ENCODE data around the gene SCP2.
"Not testable (repeated sequence)": the region's sequence is repeated elsewhere in the genome, so short reads cannot be mapped to it uniquely, and the experiment has no call there.

Gene SCP2

DNA sequence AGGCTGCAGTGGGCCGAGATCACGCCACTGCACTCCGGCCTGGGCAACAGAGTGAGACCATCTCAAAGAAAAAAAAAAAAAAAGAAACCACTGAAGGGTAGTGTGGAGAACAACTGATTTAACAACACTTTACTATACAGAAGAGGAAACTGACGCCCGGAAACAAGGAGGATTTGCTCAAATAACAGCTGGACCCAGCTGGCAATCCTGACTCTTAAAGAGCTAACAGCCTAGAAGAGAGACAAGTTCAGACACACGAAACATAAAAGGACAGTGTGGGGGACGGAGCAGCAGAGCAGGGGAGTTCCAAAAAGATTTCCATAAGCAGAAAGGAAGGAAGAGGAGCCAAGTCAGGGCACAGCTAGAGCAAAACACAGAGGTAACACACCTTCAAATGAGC is 9.9 kb upstream of the SCP2 start:
- no peak for DNase-seq

- no peak for DNase-seq
These were observed 9.5 kb upstream of the SCP2 start for GRCh38 chr1:52917581-52917980.

- no peak for DNase-seq
These were observed 8.9 kb upstream of the SCP2 start for GRCh38 chr1:52918201-52918600.

GRCh38 chr1:52919051-52919722 is 7.9 kb upstream of the SCP2 start:
- DNase-seq = no peak

GRCh38 chr1:52919723-52920483 is 7.2 kb upstream of the SCP2 start:
- DNase-seq = no peak

DNA sequence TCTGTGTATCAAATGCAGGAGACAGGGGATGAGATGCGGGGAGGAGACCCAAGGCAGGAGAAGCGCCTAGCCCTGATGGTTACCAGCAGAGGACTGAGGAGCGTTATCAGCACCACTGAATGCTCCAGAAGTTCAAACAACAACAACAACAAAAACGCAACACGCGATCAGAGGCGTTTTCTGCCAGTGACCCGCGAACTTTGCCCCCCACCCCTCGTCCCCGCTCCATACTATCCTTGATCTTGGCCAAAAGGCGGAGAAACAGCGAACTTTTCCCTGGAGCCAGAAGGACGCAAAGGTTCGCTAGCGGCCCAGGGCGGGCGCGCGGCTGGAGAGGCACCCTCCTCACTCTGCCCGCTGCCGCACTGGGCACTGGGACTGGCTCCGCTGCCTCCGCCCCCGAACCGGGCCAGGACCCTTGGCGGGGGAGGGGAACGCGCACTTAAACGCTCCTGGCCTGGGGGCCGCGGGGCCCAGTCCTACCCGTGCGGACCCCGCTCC is 6.2 kb upstream of the SCP2 start:
- DNase-seq = no peak

- no peak for DNase-seq
These were observed 1.5 kb upstream of the SCP2 start for GRCh38 chr1:52925571-52926005.

DNA sequence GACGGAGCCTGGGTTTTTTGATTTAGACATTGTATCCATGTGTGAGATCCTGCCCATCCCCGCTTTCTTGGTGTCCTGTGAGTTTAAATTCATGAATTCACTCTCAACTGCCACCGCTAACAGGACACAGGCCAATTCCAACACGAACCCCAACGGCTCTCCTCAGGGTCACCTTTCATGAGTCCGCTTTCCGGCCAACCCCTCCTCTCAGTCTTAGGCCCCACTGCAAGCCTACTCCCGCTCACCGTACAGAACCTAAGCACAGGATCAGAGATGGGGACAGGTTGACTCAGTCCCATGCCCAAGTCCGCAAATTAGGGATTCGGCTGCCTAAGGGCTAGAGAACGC is 238 bp upstream of the SCP2 start:
- no peak for DNase-seq

- DNase-seq = no peak
These were observed 934 bp downstream of the SCP2 start for GRCh38 chr1:52928015-52928404.

- no peak for DNase-seq
These were observed 1.9 kb downstream of the SCP2 start for GRCh38 chr1:52929019-52929418.

GRCh38 chr1:52937433-52938182 is 10.5 kb downstream of the SCP2 start:
- DNase-seq = no peak

GRCh38 chr1:52938183-52938451 is 11.0 kb downstream of the SCP2 start:
- DNase-seq = no peak

GRCh38 chr1:52943876-52944416 is 16.9 kb downstream of the SCP2 start:
- DNase-seq = no peak

DNA sequence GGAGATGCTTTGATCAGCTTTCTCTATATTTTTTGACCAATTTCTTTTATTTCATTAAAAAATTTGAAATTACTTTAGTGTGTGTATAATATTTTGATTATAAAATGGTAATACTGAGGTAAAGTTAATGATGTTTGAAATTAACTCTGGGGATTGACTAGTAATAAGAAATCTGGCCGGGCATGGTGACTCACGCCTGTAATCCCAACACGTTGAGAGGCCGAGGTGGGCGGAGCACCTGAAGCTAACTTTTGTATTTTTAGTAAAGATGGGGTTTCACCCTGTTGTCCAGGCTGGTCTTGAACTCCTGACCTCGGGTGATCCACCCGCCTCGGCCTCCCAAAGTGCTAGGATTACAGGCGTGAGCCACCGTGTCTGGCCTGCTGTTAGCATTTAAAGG is 17.5 kb downstream of the SCP2 start:
- no peak for DNase-seq

DNA sequence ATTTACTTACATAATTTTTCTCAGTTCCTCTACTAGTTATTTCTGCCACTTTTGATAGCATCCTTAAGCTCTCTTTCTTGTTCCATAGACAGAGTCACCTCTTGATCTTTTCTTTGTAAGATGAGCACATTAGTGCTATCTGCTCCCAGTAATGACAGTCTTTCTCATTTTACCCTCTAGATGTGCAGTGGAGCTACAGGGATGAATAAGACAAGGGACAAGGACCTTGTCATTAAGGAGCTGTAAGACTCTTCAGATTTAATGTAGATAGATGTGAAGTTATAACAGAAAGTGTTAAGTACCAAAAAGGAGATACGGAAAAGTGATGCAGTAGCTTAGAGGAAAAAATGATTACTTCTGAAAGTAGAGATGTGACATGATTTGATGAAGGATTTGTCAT is 20.4 kb downstream of the SCP2 start:
- no peak for DNase-seq

GRCh38 chr1:52949602-52950001 is 22.5 kb downstream of the SCP2 start:
- not testable (repeated sequence) for DNase-seq

- no peak for DNase-seq
These were observed 25.0 kb downstream of the SCP2 start for GRCh38 chr1:52952112-52952511.

DNA sequence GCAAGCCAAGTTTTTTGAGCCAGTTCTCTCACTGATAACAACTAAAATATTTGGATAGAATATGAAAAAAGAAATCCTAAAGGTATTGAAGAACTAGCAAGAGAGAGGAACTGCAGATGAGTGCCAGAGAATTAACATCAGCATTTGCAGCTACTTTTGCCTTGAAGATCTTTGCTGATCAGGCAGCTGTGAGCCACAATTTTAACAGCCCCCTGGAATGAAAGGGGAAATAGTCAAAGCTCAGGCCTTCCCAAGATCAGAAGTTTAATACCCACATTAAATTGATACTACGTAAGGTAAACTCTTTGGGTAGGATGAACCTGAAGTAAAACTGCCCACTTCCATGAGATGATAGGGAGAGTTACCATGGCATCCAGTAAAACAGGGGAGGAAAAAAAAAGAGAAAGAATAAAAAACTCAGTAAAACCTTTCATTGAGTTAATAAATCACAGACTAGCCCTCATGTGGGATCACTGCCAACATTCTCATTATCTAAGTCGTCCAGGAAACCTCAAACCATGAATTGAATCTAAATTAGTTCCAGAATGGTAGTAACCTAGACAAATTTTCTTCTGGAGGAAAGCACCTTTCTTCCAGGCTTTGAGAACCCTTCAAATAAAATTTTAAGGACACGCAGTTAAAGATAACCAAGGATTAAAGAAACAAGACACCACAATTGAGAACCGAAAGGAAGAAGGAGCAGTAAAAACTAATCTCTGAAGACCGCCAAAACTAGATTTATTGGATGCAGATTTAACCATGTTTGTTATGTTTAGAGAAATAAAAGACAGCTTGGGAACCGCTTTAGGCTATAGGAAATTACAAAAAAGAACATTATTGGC is 28.3 kb downstream of the SCP2 start:
- no peak for DNase-seq

DNA sequence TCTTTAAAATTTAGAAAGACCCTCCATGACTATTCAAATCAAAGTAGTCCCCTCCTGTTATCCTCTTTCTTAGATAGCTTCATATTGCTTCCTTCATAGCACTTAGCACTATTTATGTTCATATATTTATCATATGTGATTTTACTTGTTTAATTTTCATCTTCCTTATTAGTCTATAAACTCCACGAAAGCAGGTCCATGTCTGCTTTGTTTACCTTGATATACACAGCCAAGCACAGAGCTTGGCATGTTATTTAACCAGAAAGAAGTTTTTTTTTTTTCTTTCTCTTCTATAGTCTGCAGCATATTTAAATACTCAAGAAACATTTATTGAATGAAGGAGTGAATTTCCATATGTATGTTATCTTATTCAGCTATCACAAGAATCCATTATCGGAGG is 36.0 kb downstream of the SCP2 start:
- no peak for DNase-seq

DNA sequence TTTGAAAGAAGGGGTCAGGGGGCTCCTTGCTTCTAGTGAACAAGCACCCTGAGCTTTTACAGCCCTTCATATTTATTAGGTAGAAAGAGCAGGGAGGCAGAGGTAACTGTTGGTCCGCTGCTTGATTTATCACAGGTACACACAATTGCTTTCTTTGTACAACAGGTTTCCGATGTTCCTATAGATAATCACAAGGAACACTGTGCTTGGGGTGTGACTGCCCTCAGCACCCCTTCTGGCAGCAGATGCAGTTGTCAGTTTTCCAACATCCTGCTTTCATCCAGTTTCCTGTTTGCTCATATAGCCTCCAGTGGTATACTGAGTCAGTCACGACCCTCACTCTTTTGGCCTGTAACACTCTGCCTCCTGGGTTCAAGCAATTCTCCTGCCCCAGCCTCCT is 40.6 kb downstream of the SCP2 start:
- DNase-seq = no peak

- not testable (repeated sequence) for DNase-seq
These were observed 42.2 kb downstream of the SCP2 start for GRCh38 chr1:52969234-52969633.

DNA sequence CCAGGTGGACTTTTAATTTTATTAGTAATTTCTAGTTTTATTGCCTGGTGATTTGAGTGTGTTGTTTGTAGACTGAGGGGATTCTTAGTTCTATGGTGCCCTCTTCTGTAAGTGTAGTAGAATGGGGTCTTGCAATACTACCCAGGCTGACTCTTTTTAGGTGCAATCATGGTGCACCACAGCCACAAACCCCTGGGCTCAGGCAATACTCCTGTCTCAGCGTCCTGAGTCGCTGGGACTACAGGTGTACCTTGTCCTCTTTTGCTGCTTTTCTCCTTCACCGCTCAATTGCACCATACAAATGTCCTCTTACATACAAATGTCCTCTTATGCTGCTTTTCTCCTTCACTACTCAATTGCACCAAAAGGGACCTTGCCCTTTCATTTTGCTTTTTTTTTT is 43.1 kb downstream of the SCP2 start:
- no peak for DNase-seq

DNA sequence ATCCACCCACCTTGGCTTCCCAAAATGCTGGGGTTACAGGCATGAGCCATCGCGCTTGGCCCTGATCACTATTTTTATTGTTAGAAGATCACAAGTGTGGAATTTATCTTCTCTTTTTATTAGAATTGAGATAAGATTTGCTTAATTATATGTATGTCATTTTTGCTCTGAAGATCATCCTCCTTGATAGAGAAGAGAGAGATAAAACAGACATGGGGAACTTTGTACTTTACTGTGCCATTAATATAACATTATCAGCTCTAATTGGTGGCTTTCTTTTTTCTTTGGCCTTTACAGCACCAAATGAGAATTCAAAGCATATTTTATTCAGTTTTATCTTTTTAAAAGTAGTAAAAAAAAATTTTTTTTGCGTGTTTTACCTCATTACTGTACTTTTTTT is 46.8 kb downstream of the SCP2 start:
- no peak for DNase-seq
